ENCODE results near the gene ERBB2. TPM values are rescaled to one million over a fixed set of nuclear protein-coding genes. Genes with fewer than 3 reads are reported as not detected.

The ERBB2 gene
- total and polyA plus RNA-seq, 9 of the 15 experiments (the other 6 are each of a cell fraction or from before 2014, with no cell fraction given): 0.74 to 5.6 (median 3.3) TPM

DNA sequence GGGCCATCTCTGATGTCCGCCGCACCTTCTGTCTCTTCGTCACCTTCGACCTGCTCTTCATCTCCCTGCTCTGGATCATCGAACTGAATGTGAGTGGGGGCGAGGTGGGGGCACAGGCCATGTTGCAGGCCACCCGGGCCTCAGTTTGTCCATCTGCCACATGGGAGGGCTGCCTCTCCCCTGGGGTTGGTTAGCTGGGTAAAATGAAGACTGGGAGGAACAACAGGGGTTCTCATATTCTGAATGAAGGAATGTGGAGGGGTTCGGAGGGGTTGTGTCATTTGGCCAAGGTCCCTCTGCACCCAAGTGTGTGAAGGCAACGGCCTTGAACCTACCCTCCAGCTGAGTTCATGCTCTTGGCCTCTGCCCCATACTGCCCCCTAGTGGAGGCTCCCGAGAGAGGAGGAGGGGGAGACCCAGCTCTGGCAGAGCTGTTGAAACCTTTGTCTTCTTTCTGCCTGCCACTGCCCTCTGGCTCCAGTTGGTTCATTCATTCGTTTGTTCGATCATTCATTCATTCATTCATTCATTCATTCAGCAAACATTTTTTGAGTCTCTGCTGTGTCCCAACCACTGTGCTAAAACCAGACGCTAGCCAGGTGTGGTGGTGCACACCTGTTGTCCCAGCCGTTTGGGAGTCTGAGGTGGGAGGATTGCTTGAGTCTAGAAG is 46.1 kb upstream of the ERBB2 start (continued):
- TF ChIP-seq JUND (IDR thresholded peaks at IDR 0.05; ENCODE audit: borderline replicate concordance, low read depth, low read length): peak; percentile 22; the same call in 1 of the 2 replicates
- no peak for TF ChIP-seq JUND (tag; IDR thresholded peaks at IDR 0.05; ENCODE audit: borderline replicate concordance, low read depth, low read length)
- TF ChIP-seq RAD21 (CRISPR knock-in tag; conservative IDR thresholded peaks at IDR 0.05 in 1 of 2, IDR thresholded peaks at IDR 0.05 in 1 of 2): peak; percentile 30 to 70
- no peak for TF ChIP-seq NR2C2 (CRISPR knock-in tag; IDR thresholded peaks at IDR 0.05)
- 0 out of 2 replicates have a peak, but pooled peaks have one; percentile 44 for TF ChIP-seq NR2C2 (tag; IDR thresholded peaks at IDR 0.05)
- 0 out of 2 replicates have a peak, but pooled peaks have one; percentile 36 for TF ChIP-seq SMC3 (conservative IDR thresholded peaks at IDR 0.05; ENCODE audit: insufficient read depth, low read depth, low read length)
- peak in 1 of 2 experiments; percentile 64; a peak in 2 of 4 replicates for TF ChIP-seq MAZ (CRISPR knock-in tag; conservative IDR thresholded peaks at IDR 0.05 in 1 of 2, IDR thresholded peaks at IDR 0.05 in 1 of 2)
- peak; percentile 68 for TF ChIP-seq SMARCA4 (IDR thresholded peaks at IDR 0.05)
- TF ChIP-seq TAF7 (tag; IDR thresholded peaks at IDR 0.05): peak; percentile 27; the same call in 1 of the 2 replicates
- TF ChIP-seq, protein P1, sequence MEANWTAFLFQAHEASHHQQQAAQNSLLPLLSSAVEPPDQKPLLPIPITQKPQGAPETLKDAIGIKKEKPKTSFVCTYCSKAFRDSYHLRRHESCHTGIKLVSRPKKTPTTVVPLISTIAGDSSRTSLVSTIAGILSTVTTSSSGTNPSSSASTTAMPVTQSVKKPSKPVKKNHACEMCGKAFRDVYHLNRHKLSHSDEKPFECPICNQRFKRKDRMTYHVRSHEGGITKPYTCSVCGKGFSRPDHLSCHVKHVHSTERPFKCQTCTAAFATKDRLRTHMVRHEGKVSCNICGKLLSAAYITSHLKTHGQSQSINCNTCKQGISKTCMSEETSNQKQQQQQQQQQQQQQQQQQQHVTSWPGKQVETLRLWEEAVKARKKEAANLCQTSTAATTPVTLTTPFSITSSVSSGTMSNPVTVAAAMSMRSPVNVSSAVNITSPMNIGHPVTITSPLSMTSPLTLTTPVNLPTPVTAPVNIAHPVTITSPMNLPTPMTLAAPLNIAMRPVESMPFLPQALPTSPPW (CRISPR knock-in tag; IDR thresholded peaks at IDR 0.05): peak; percentile 66
- peak; percentile 75 for TF ChIP-seq SMARCA5 (IDR thresholded peaks at IDR 0.05)
- TF ChIP-seq, protein P2, sequence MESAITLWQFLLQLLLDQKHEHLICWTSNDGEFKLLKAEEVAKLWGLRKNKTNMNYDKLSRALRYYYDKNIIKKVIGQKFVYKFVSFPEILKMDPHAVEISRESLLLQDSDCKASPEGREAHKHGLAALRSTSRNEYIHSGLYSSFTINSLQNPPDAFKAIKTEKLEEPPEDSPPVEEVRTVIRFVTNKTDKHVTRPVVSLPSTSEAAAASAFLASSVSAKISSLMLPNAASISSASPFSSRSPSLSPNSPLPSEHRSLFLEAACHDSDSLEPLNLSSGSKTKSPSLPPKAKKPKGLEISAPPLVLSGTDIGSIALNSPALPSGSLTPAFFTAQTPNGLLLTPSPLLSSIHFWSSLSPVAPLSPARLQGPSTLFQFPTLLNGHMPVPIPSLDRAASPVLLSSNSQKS (CRISPR knock-in tag; IDR thresholded peaks at IDR 0.05): no peak
- no peak for TF ChIP-seq CREBBP (IDR thresholded peaks at IDR 0.05; ENCODE audit: low read depth, low read length)
- TF ChIP-seq, protein P3, sequence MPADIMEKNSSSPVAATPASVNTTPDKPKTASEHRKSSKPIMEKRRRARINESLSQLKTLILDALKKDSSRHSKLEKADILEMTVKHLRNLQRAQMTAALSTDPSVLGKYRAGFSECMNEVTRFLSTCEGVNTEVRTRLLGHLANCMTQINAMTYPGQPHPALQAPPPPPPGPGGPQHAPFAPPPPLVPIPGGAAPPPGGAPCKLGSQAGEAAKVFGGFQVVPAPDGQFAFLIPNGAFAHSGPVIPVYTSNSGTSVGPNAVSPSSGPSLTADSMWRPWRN (IDR thresholded peaks at IDR 0.05; ENCODE audit: low read depth): no peak
- peak; percentile 22 for TF ChIP-seq BRD9 (IDR thresholded peaks at IDR 0.05; ENCODE audit: low read depth, partially characterized antibody)
- TF ChIP-seq, protein P4, sequence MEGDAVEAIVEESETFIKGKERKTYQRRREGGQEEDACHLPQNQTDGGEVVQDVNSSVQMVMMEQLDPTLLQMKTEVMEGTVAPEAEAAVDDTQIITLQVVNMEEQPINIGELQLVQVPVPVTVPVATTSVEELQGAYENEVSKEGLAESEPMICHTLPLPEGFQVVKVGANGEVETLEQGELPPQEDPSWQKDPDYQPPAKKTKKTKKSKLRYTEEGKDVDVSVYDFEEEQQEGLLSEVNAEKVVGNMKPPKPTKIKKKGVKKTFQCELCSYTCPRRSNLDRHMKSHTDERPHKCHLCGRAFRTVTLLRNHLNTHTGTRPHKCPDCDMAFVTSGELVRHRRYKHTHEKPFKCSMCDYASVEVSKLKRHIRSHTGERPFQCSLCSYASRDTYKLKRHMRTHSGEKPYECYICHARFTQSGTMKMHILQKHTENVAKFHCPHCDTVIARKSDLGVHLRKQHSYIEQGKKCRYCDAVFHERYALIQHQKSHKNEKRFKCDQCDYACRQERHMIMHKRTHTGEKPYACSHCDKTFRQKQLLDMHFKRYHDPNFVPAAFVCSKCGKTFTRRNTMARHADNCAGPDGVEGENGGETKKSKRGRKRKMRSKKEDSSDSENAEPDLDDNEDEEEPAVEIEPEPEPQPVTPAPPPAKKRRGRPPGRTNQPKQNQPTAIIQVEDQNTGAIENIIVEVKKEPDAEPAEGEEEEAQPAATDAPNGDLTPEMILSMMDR (IDR thresholded peaks at IDR 0.05 in 2 of 3, conservative IDR thresholded peaks at IDR 0.05 in 1 of 3; ENCODE audit: insufficient read depth in 2 of 3, low read depth in 1 of 3, low read length in 3 of 3): peak; percentile 90 to 96 (median 91)
- TF ChIP-seq GATAD2A (IDR thresholded peaks at IDR 0.05): no peak
- TF ChIP-seq, protein P5, sequence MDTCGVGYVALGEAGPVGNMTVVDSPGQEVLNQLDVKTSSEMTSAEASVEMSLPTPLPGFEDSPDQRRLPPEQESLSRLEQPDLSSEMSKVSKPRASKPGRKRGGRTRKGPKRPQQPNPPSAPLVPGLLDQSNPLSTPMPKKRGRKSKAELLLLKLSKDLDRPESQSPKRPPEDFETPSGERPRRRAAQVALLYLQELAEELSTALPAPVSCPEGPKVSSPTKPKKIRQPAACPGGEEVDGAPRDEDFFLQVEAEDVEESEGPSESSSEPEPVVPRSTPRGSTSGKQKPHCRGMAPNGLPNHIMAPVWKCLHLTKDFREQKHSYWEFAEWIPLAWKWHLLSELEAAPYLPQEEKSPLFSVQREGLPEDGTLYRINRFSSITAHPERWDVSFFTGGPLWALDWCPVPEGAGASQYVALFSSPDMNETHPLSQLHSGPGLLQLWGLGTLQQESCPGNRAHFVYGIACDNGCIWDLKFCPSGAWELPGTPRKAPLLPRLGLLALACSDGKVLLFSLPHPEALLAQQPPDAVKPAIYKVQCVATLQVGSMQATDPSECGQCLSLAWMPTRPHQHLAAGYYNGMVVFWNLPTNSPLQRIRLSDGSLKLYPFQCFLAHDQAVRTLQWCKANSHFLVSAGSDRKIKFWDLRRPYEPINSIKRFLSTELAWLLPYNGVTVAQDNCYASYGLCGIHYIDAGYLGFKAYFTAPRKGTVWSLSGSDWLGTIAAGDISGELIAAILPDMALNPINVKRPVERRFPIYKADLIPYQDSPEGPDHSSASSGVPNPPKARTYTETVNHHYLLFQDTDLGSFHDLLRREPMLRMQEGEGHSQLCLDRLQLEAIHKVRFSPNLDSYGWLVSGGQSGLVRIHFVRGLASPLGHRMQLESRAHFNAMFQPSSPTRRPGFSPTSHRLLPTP (IDR thresholded peaks at IDR 0.05; ENCODE audit: borderline replicate concordance, extremely low read depth, insufficient read length): no peak
- peak; percentile 72 for TF ChIP-seq KLF16 (IDR thresholded peaks at IDR 0.05)
- TF ChIP-seq HDGF (IDR thresholded peaks at IDR 0.05): peak; percentile 31; the same call in 1 of the 2 replicates
